ENCODE data around the gene FNDC10. TPM values are rescaled to one million over a fixed set of nuclear protein-coding genes. Genes with fewer than 3 reads are reported as not detected.
"Not testable (repeated sequence)": the region's sequence is repeated elsewhere in the genome, so short reads cannot be mapped to it uniquely, and the experiment has no call there.

Gene FNDC10
- 1 to 10 TPM; 1.3 to 2.5 TPM for total RNA-seq
- long read RNA-seq, partial matches to known transcripts, result 0 of 4 reads
- long read RNA-seq, other reads (novel, unspliced or antisense), result 0 of 4 reads

DNA sequence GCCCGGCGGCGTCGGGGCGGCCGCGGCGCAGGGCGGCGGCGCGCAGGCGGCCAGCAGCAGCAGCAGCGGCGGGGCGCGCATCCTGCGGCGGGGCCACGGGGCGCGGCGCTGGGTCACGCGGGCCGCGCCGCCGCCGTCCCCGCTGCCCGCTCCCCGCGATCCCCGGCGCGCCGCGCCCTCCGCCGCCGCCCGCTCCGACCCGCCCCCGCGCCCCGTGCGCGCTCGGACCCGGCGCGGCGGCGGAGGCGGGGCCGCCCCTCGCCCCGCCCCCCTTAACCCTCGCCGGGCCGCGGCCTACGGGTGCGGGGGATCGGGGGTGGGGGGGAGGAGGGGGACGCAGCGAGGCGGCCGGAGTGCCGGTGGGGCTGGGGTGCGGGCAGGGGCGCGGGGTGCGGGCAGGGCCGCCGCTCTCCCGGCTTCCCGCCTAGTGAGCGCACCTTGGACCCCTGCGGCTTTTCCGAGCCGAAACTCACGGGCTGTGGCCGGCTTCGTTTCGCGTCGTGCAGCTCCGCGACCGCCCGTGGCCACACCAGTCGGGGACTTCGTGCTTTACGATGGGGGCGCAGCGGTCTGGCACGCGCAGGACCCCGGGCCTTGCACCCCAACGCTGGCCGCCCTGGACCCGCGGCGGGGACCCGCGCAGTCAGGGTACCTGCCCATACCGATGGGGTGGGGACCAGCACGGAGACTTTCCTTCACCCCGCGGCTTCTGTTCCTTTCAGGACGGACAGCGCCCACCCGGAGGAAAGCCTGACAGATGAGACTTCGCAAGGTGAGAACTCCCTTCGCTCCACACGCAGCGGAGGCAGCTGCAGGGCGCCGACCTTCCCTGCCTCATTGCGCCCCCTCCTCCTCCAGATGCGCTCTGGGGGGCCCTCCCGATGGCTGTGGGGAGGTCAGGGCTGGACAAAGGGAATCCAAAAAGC, at the start of gene FNDC10:
Gene FNDC10 (minus strand): TSS at position 201 of the 926 bp plus-strand sequence. CDS start 120 bp downstream, at position 81.
- no peak for DNase-seq

GRCh38 chr1:1648265-1648664, 48.3 kb upstream of the FNDC10 start:
- intact Hi-C loops (cut with DNase I); ATAC-seq; DNase-seq: not testable (repeated sequence)

More for the DNA sequence above, at the start of gene FNDC10:
- ATAC-seq, result peak in 1 of 2 donors; percentile 11
- intact Hi-C loops (cut with DNase I), result no loop called here

- intact Hi-C loops (cut with DNase I); DNase-seq: not testable (repeated sequence)
- ATAC-seq, result peak in 1 of 2 donors; percentile 32
These were observed 47.8 kb upstream of the FNDC10 start for GRCh38 chr1:1647567-1648241.

GRCh38 chr1:1646326-1646725, 46.4 kb upstream of the FNDC10 start:
- ATAC-seq; intact Hi-C loops (cut with DNase I); DNase-seq: not testable (repeated sequence)

- ATAC-seq; DNase-seq; intact Hi-C loops (cut with DNase I): not testable (repeated sequence)
These were observed 41.0 kb upstream of the FNDC10 start for GRCh38 chr1:1640711-1641461.

- ATAC-seq; intact Hi-C loops (cut with DNase I); DNase-seq: not testable (repeated sequence)
These were observed 40.1 kb upstream of the FNDC10 start for GRCh38 chr1:1640081-1640480.

GRCh38 chr1:1639368-1639767, 39.4 kb upstream of the FNDC10 start:
- intact Hi-C loops (cut with DNase I); DNase-seq; ATAC-seq: not testable (repeated sequence)

DNA sequence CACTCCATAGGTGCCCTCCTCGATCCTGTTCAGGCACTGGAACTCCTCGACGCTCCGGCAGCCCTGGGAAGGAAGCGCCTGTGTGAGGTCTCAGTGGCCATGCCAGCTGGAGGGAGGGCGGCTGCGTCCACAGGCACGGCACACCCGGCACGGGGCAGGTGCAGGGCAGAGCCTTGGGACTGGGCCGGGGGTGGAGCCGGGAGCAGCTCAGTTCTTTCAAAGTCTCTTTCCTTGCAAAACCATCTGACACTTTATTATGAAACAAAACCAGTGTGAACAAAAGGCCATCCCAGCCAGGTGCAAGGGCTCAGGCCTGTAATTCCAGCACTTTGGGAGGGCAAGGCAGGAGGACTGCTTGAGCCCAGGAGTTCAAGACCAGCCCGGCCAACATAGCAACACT, 38.6 kb upstream of the FNDC10 start:
- DNase-seq; intact Hi-C loops (cut with DNase I): not testable (repeated sequence)
- peak in 1 of 2 donors; percentile 8 for ATAC-seq

DNA sequence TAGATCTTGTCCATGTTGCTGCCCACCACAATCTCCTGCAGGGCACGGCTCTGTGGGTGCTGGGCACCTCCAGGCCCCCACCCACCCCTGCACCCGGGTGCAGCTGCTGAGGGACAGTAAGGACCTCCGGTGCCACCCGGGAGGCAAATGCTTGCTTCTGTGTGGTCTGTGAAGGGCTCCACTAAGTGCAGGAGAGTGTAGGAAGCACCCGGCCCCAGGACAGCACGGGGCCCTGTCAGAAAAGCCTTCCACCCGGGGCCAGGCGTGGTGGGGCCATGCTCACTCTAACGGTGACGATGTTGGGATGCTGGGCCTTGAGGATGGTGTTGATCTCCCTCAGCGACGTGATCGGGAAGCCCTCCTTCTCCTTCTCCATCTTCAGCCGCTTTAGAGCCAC, 37.5 kb upstream of the FNDC10 start:
- DNase-seq, result peak; percentile 4
- intact Hi-C loops (cut with DNase I); ATAC-seq: not testable (repeated sequence)

GRCh38 chr1:1636621-1637478, 36.9 kb upstream of the FNDC10 start:
- intact Hi-C loops (cut with DNase I); ATAC-seq: not testable (repeated sequence)
- peak; percentile 16 for DNase-seq

DNA sequence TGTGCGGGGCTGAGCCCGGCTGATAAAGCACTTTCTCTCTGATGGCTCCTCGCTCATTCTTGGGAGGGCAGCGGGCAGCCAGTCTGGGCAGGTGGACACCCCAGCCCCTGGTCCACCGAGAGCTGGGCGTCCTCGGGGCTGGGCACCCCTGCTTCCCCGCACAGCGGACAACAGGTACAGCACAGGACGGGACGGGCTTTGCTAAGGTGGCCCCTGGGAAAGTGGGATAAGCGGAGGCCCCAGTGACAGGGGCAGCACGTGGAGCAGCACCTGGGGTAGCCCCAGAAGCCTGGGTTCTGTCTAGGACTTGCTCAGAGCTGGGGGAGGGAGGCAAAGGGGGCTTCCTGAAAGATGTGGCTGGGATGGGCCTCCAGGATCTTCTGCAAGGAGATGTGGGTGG, 34.7 kb upstream of the FNDC10 start:
- intact Hi-C loops (cut with DNase I); ATAC-seq: not testable (repeated sequence)
- DNase-seq, result peak; percentile 17

DNA sequence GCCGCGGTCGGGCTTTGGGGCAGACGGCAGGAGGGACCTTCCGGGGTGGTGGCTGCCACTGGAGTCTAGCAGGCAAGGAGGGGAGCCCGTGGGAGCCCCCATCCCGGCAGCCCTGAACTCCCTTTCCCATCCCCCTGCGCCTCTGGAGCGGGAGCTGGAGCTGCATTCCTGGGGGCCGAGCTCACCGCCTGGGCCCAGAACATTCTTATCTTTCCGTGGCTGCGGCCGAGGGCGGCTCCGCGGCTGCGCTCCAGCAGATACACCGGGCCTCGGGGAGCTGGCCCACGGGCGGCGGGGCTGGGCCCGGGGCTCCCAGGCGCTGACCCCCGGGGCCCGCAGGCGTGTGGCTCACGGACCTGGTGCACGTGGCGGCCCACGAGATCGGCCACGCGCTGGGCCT, 33.5 kb upstream of the FNDC10 start:
- DNase-seq; intact Hi-C loops (cut with DNase I): not testable (repeated sequence)
- ATAC-seq, result peak in 1 of 2 donors; percentile 27

DNA sequence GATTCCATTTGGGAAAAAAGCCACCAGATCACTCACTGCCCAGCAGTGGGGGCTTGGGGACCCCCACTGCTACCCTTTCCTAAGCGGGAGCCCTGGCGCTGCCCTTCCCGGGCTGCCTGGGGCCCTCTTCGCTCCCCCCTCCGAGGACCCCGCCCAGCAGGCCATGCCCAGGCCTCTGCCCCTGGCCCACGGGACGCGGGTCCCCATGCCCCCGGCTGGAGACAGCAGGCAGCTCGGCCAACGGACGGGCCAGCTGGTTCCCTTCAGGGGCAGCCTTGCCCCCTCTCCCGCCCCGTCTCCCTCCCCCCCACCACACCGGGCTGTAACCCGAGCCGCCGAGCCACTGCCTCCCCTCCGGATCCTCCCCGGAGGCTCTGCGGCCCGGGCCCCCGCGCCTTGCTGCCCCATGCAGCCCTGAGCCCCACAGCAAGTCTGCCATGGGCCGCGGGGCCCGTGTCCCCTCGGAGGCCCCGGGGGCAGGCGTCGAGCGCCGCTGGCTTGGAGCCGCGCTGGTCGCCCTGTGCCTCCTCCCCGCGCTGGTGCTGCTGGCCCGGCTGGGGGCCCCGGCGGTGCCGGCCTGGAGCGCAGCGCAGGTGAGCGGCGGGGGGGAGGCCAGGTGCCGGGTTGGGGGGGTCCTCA, 32.0 kb upstream of the FNDC10 start, which contains the start of gene MMP23B:
Gene MMP23B (plus strand): TSS at position 392 of the 639 bp plus-strand sequence. CDS start 46 bp downstream, at position 438.
- DNase-seq, result peak; percentile 38
- intact Hi-C loops (cut with DNase I), result no loop called here
- peak; percentile 9 to 13 for ATAC-seq

- intact Hi-C loops (cut with DNase I), result no loop called here
- ATAC-seq (peak; percentile 54 to 71), DNase-seq (peak; percentile 80)
These were observed 31.2 kb upstream of the FNDC10 start for GRCh38 chr1:1630965-1631781.

DNA sequence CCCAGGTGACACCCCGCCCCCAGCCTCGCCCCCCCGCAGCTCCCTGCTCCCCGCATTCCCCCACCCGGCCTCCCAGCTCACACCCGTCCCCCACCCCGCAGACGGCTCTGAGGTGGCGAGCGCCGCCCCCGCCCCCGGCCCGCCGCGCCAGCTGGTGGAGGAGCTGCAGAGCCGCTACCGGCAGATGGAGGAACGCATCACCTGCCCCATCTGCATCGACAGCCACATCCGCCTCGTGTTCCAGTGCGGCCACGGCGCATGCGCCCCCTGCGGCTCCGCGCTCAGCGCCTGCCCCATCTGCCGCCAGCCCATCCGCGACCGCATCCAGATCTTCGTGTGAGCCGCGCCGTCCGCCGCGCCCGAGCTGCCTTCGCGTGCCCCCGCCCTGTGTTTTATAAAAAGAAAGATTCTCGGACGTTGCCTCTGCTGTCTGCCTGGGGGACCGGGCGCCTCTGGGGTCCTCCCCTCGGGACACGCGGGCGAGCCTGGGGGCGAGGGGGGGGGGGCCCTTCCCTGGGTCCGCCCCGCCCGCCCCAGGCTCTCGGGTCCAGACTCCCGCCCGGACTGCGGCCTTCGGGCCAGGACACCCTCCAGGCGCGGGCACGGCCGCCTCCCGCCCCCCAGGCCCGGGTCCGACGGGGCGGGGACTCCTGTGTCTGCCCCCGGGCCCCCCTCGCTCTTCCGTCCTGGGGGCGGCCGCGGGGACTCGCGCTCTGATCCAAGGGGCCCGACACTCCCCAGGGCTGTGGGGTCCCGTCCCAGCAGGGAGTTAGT, 30.4 kb upstream of the FNDC10 start:
- intact Hi-C loops (cut with DNase I), result no loop called here
- ATAC-seq (peak; percentile 24 to 52), DNase-seq (peak; percentile 83)

Data from left cardiac atrium (tissue), 4 donors.